ENCODE measurements around the gene S100G. TPM values are rescaled to one million over a fixed set of nuclear protein-coding genes. Genes with fewer than 3 reads are reported as not detected.

The S100G gene
- total RNA-seq, 1 experiment from 2014 or later, result not detected

DNA sequence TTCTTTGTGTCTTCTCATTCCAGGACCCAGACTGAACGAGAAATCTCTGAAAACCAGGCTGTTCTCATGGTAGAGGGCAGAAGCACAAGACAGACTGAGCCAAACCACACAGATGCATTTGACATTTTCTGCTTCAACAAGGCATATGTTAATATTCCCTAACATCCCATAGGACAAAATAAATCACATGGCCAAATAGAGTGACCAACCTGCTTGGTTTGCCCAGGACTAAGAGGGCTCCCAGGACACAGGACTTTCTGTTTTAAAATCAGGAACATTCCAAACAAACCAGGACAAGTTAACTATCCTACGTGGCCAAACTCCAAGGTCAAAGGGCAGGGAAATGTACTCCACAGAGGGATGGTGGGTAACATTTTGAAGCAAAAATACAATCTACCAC lies 50.8 kb downstream of the S100G start:
- Histone ChIP-seq H3K27ac (ENCODE audit: low read length) (no peak overlapping the region), H3K36me3 (ENCODE audit: control insufficient read depth, insufficient read depth, low read length) (no peaks in the 10 kb centered on the region), H3K27me3 (ENCODE audit: control insufficient read depth, insufficient read depth, low read length) (no peaks in the 10 kb centered on the region), H3K4me3 (ENCODE audit: low read depth in 2 of 2, low read length in 2 of 2) (no peak overlapping the region), H3K4me1 (ENCODE audit: control insufficient read depth, insufficient read depth, low read length) (no peaks in the 10 kb centered on the region), H3K9me3 (ENCODE audit: control insufficient read depth, insufficient read depth, low read depth, low read length) (no peaks in the 10 kb centered on the region)
- ATAC-seq (no peak), DNase-seq (ENCODE audit: low read depth, low spot score) (no peak)
- CTCF ChIA-PET, result no interaction called here
- no peak for TF ChIP-seq TCF7L2 (IDR thresholded peaks at IDR 0.05; ENCODE audit: low read depth, low read length)
- POLR2A ChIA-PET, result no interaction called here
- BruUV-seq (replicated peaks), result no TSS peak
- in situ Hi-C loops (cut with HindIII; ENCODE audit: low pct_unique_long_range_greater_than_20kb, low sequenced_read_pairs) (no loop called here), intact Hi-C loops (cut with micrococcal nuclease; ENCODE audit: unreplicated experiment) (no loop called here)

DNA sequence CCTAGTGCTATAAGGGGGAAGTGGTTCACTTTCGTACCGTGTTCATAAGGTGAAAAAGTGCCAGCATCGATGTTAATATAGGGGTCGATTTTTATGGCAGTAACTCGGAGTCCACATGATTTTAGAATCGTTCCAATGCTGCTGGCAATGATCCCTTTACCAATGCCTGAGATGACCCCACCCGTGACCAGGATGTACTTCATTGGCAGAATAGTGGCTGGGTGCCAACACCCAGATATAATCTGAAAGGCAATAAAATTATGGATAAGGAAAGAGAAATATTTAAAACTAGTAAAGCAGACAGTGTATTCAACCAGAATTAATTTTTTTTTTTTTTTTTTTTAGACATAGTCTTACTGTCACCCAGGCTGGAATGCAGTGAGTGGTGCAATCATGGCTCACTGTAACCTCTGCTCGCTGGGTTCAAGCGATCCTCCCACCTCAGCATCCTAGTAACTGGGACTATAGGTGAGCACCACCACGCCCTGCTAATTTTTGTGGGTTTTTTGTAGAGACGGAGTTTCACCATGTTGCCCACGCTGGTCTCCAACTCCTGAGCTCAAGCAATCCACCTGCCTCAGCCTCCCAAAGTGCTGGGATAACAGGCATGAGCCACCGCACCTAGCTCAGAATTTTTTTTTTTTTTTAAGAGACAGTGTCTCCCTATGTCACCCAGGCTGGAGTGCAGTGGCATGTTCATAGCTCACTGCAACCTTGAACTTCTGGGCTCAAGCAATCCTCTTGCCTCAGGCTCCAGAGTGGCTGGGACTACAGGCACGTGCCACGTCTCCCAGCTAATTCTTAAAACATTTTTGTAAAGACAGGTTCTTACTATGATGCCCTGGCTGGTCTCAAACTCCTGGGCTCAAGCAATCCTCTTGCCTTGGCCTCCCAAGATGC lies 53.0 kb downstream of the S100G start:
- POLR2A ChIA-PET, result no interaction called here
- DNase-seq (ENCODE audit: low read depth, low spot score), result no peak
- TF ChIP-seq, protein P1, sequence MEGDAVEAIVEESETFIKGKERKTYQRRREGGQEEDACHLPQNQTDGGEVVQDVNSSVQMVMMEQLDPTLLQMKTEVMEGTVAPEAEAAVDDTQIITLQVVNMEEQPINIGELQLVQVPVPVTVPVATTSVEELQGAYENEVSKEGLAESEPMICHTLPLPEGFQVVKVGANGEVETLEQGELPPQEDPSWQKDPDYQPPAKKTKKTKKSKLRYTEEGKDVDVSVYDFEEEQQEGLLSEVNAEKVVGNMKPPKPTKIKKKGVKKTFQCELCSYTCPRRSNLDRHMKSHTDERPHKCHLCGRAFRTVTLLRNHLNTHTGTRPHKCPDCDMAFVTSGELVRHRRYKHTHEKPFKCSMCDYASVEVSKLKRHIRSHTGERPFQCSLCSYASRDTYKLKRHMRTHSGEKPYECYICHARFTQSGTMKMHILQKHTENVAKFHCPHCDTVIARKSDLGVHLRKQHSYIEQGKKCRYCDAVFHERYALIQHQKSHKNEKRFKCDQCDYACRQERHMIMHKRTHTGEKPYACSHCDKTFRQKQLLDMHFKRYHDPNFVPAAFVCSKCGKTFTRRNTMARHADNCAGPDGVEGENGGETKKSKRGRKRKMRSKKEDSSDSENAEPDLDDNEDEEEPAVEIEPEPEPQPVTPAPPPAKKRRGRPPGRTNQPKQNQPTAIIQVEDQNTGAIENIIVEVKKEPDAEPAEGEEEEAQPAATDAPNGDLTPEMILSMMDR (IDR thresholded peaks at IDR 0.05), result no peak
- TF ChIP-seq SIN3A (IDR thresholded peaks at IDR 0.05; ENCODE audit: borderline replicate concordance, insufficient read depth, low read depth, low read length) (no peak), TCF7L2 (IDR thresholded peaks at IDR 0.05; ENCODE audit: low read depth, low read length) (no peak)
- TF ChIP-seq, protein P2, sequence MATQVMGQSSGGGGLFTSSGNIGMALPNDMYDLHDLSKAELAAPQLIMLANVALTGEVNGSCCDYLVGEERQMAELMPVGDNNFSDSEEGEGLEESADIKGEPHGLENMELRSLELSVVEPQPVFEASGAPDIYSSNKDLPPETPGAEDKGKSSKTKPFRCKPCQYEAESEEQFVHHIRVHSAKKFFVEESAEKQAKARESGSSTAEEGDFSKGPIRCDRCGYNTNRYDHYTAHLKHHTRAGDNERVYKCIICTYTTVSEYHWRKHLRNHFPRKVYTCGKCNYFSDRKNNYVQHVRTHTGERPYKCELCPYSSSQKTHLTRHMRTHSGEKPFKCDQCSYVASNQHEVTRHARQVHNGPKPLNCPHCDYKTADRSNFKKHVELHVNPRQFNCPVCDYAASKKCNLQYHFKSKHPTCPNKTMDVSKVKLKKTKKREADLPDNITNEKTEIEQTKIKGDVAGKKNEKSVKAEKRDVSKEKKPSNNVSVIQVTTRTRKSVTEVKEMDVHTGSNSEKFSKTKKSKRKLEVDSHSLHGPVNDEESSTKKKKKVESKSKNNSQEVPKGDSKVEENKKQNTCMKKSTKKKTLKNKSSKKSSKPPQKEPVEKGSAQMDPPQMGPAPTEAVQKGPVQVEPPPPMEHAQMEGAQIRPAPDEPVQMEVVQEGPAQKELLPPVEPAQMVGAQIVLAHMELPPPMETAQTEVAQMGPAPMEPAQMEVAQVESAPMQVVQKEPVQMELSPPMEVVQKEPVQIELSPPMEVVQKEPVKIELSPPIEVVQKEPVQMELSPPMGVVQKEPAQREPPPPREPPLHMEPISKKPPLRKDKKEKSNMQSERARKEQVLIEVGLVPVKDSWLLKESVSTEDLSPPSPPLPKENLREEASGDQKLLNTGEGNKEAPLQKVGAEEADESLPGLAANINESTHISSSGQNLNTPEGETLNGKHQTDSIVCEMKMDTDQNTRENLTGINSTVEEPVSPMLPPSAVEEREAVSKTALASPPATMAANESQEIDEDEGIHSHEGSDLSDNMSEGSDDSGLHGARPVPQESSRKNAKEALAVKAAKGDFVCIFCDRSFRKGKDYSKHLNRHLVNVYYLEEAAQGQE (IDR thresholded peaks at IDR 0.05; ENCODE audit: insufficient read depth in 1 of 2, low read depth in 2 of 2, low read length in 1 of 2), result no peak
- ATAC-seq, result no peak
- Histone ChIP-seq H3K4me3 (ENCODE audit: low read depth in 2 of 2, low read length in 2 of 2) (no peak overlapping the region), H3K9me3 (ENCODE audit: control insufficient read depth, insufficient read depth, low read depth, low read length) (no peaks in the 10 kb centered on the region), H3K36me3 (ENCODE audit: control insufficient read depth, insufficient read depth, low read length) (no peaks in the 10 kb centered on the region), H3K4me1 (ENCODE audit: control insufficient read depth, insufficient read depth, low read length) (no peaks in the 10 kb centered on the region), H3K27ac (ENCODE audit: low read length) (no peak overlapping the region), H3K27me3 (ENCODE audit: control insufficient read depth, insufficient read depth, low read length) (no peaks in the 10 kb centered on the region)
- CTCF ChIA-PET, result no interaction called here
- intact Hi-C loops (cut with micrococcal nuclease; ENCODE audit: unreplicated experiment), result no loop called here
- in situ Hi-C loops (cut with HindIII; ENCODE audit: low pct_unique_long_range_greater_than_20kb, low sequenced_read_pairs), result no loop called here
- BruUV-seq (replicated peaks), result no TSS peak

Small RNA genes lying within 50 kb of the gene (microRNA-seq; reads per million reads assigned to microRNA genes)
- gene MIR548AM (ENCODE audit: unreplicated experiment), result not detected

Other genes starting within 250 kb of the S100G start
- gene CTPS2, start 62.5 kb downstream of the S100G start, total RNA-seq (2021; ENCODE audit: unreplicated experiment), result 3.8 TPM
- gene SYAP1, start 69.5 kb downstream of the S100G start, total RNA-seq (2021; ENCODE audit: unreplicated experiment), result 23.4 TPM
- 10.2 TPM for gene TXLNG, start 136.3 kb downstream of the S100G start, total RNA-seq (2021; ENCODE audit: unreplicated experiment)
- gene RBBP7, start 220.2 kb downstream of the S100G start, total RNA-seq (2021; ENCODE audit: unreplicated experiment), result 95.8 TPM